Lower leg skin (tissue), 3 donors: Measurements from ENCODE around the gene KCNH5.

ENCODE experiments used
- CTCF ChIP-seq, 3 donors: fragments of 450-650 bp; IDR thresholded peaks; one replicate each; pipeline ENCODE4 v1.5.1; 2016; ENCODE audit warnings: antibody characterized with exemption in 3 of 3, mild to moderate bottlenecking in 3 of 3, moderate library complexity in 2 of 3
- POLR2A ChIP-seq, 2 donors: fragments of 450-650 bp; IDR thresholded peaks; one replicate each; pipeline ENCODE4 v1.6.1; 2016 to 2017; ENCODE audit warnings: antibody characterized with exemption in 2 of 2, mild to moderate bottlenecking in 1 of 2, moderate library complexity in 1 of 2

GRCh38 chr14:62670526-62670925, 374.7 kb downstream of the KCNH5 start:
- TF ChIP-seq POLR2A (IDR thresholded peaks at IDR 0.05) (no peak), CTCF (IDR thresholded peaks at IDR 0.05) (no peak)
